ENCODE results near the gene TRIOBP.
"Not testable (repeated sequence)": the region's sequence is repeated elsewhere in the genome, so short reads cannot be mapped to it uniquely, and the experiment has no call there.

- not testable (repeated sequence) for TF ChIP-seq CTCF (conservative IDR thresholded peaks at IDR 0.05 in 1 of 2, IDR thresholded peaks at IDR 0.05 in 1 of 2; ENCODE audit: low read depth in 1 of 2, low read length in 2 of 2); EZH2 (IDR thresholded peaks at IDR 0.05; ENCODE audit: low read length, missing control alignments)
These were observed 100.4 kb downstream of the TRIOBP start for GRCh38 chr22:37797259-37797658.
